Measurements from ENCODE around the gene CAND2. TPM values are rescaled to one million over a fixed set of nuclear protein-coding genes. Genes with fewer than 3 reads are reported as not detected.
A peak's percentile ranks its signal among the peaks of the same experiment; 100 is the strongest.

The CAND2 gene
- total and polyA plus RNA-seq, 9 of the 15 experiments (the other 6 are each of a cell fraction or from before 2014, with no cell fraction given): 0.91 to 14.9 (median 4.3) TPM

- TF ChIP-seq ZMIZ1 (IDR thresholded peaks at IDR 0.05; ENCODE audit: low read depth in 2 of 2, low read length in 2 of 2) (peak; percentile 17 to 43; a peak in 1 of 4 replicates), ZNF41 (CRISPR knock-in tag; conservative IDR thresholded peaks at IDR 0.05) (no peak), NR3C1 (CRISPR knock-in tag; IDR thresholded peaks at IDR 0.05) (no peak), RCOR1 (IDR thresholded peaks at IDR 0.05; ENCODE audit: borderline replicate concordance in 1 of 2, low read depth in 2 of 2, low read length in 2 of 2) (no peak), CBX1 (IDR thresholded peaks at IDR 0.05; ENCODE audit: low read depth) (peak; percentile 82; the same call in 1 of the 2 replicates), CHD4 (IDR thresholded peaks at IDR 0.05; ENCODE audit: insufficient read depth, insufficient replicate concordance, low read depth, low read length, poor library complexity, severe bottlenecking) (no peak), RAD21 (CRISPR knock-in tag; conservative IDR thresholded peaks at IDR 0.05 in 1 of 2, IDR thresholded peaks at IDR 0.05 in 1 of 2) (peak in 1 of 2 experiments; percentile 22; a peak in 2 of 4 replicates), KLF10 (CRISPR knock-in tag; IDR thresholded peaks at IDR 0.05) (no peak), POLR2A (conservative IDR thresholded peaks at IDR 0.05) (peak; percentile 99), AFF1 (IDR thresholded peaks at IDR 0.05; ENCODE audit: low read depth in 1 of 2, partially characterized antibody in 2 of 2) (peak; percentile 83 to 99), ELF2 (CRISPR knock-in tag; IDR thresholded peaks at IDR 0.05) (peak; percentile 100), ZBTB43 (CRISPR knock-in tag; IDR thresholded peaks at IDR 0.05) (no peak), EHMT2 (IDR thresholded peaks at IDR 0.05) (no peak), ZNF3 (CRISPR knock-in tag; IDR thresholded peaks at IDR 0.05) (no peak), SNRNP70 (optimal IDR thresholded peaks at IDR 0.05; ENCODE audit: low read depth, low read length) (peak; percentile 85)
- TF ChIP-seq, protein P1, sequence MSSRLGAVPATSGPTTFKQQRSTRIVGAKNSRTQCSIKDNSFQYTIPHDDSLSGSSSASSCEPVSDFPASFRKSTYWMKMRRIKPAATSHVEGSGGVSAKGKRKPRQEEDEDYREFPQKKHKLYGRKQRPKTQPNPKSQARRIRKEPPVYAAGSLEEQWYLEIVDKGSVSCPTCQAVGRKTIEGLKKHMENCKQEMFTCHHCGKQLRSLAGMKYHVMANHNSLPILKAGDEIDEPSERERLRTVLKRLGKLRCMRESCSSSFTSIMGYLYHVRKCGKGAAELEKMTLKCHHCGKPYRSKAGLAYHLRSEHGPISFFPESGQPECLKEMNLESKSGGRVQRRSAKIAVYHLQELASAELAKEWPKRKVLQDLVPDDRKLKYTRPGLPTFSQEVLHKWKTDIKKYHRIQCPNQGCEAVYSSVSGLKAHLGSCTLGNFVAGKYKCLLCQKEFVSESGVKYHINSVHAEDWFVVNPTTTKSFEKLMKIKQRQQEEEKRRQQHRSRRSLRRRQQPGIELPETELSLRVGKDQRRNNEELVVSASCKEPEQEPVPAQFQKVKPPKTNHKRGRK (tag; IDR thresholded peaks at IDR 0.05): no peak
Observed at GRCh38 chr3:12841149-12841969, 44.9 kb downstream of the CAND2 start, which contains the start of gene RPL32 (continued).

All from K562 (cell line).